ENCODE data around the gene CNTLN. TPM values are rescaled to one million over a fixed set of nuclear protein-coding genes. Genes with fewer than 3 reads are reported as not detected.

CNTLN gene
- total RNA-seq, 3 donors from 2014 or later (not counting 1 experiment from before 2014, with no cell fraction given): 0.32 to 1.6 (median 0.63) TPM

- Histone ChIP-seq H3K27me3 (ENCODE audit: control insufficient read depth, insufficient read depth, low read length) (no peaks in the 10 kb centered on the region), H3K27ac (ENCODE audit: low read length) (no peak overlapping the region), H3K4me1 (ENCODE audit: control insufficient read depth, insufficient read depth, low read length) (no peaks in the 10 kb centered on the region), H3K9me3 (ENCODE audit: control insufficient read depth, insufficient read depth, low read length) (no peaks in the 10 kb centered on the region), H3K4me3 (ENCODE audit: low read length) (no peak overlapping the region), H3K36me3 (ENCODE audit: control insufficient read depth, insufficient read depth, low read length) (no peaks in the 10 kb centered on the region)
- no peak for TF ChIP-seq CTCF (IDR thresholded peaks at IDR 0.05)
- Mint-ChIP-seq H3K27ac (no peak overlapping the region), H3K36me3 (no peaks in the 10 kb centered on the region), H3K27me3 (ENCODE audit: low read depth in 2 of 2) (no peaks in the 10 kb centered on the region), H3K9me3 (no peaks in the 10 kb centered on the region), H3K4me1 (no peaks in the 10 kb centered on the region), H3K4me3 (no peak overlapping the region)
- intact Hi-C loops (cut with micrococcal nuclease): no loop called here
- ATAC-seq (no peak), DNase-seq (no peak)
Observed at GRCh38 chr9:17476401-17476800, 341.6 kb downstream of the CNTLN start.

- DNase-seq (no peak), ATAC-seq (no peak)
- no peaks in the 10 kb centered on the region for H3K36me3 Mint-ChIP-seq
- no peaks in the 10 kb centered on the region for H3K27me3 ChIP-seq (ENCODE audit: control insufficient read depth, insufficient read depth, low read length)
- H3K9me3 ChIP-seq (ENCODE audit: control insufficient read depth, insufficient read depth, low read length): no peaks in the 10 kb centered on the region
- H3K4me3 ChIP-seq (ENCODE audit: low read length): no peak overlapping the region
- H3K9me3 Mint-ChIP-seq: no peaks in the 10 kb centered on the region
- no peak for TF ChIP-seq CTCF (IDR thresholded peaks at IDR 0.05)
- H3K27ac ChIP-seq (ENCODE audit: low read length): no peak overlapping the region
- no peaks in the 10 kb centered on the region for H3K4me1 ChIP-seq (ENCODE audit: control insufficient read depth, insufficient read depth, low read length)
- H3K27me3 Mint-ChIP-seq (ENCODE audit: low read depth in 2 of 2): no peaks in the 10 kb centered on the region
- no peak overlapping the region for H3K27ac Mint-ChIP-seq
- no peaks in the 10 kb centered on the region for H3K4me1 Mint-ChIP-seq
- intact Hi-C loops (cut with micrococcal nuclease): no loop called here
- H3K36me3 ChIP-seq (ENCODE audit: control insufficient read depth, insufficient read depth, low read length): no peaks in the 10 kb centered on the region
- H3K4me3 Mint-ChIP-seq: no peak overlapping the region
Observed at GRCh38 chr9:17477816-17478215, 343.0 kb downstream of the CNTLN start.

GRCh38 chr9:17480966-17481365, 346.1 kb downstream of the CNTLN start:
- Histone ChIP-seq H3K4me1 (ENCODE audit: control insufficient read depth, insufficient read depth, low read length) (no peaks in the 10 kb centered on the region), H3K27ac (ENCODE audit: low read length) (no peak overlapping the region), H3K4me3 (ENCODE audit: low read length) (no peak overlapping the region), H3K36me3 (ENCODE audit: control insufficient read depth, insufficient read depth, low read length) (no peaks in the 10 kb centered on the region), H3K27me3 (ENCODE audit: control insufficient read depth, insufficient read depth, low read length) (no peaks in the 10 kb centered on the region), H3K9me3 (ENCODE audit: control insufficient read depth, insufficient read depth, low read length) (no peaks in the 10 kb centered on the region)
- DNase-seq (no peak), ATAC-seq (no peak)
- Mint-ChIP-seq H3K36me3 (no peaks in the 10 kb centered on the region), H3K27me3 (ENCODE audit: low read depth in 2 of 2) (no peaks in the 10 kb centered on the region), H3K4me1 (no peaks in the 10 kb centered on the region), H3K4me3 (no peak overlapping the region), H3K27ac (no peak overlapping the region), H3K9me3 (no peaks in the 10 kb centered on the region)
- intact Hi-C loops (cut with micrococcal nuclease): no loop called here
- no peak for TF ChIP-seq CTCF (IDR thresholded peaks at IDR 0.05)
- WGBS (ENCODE audit: insufficient coverage): 96% methylated on average over 4 of the region's 4 CpGs

GRCh38 chr9:17481565-17481964, 346.7 kb downstream of the CNTLN start:
- Histone ChIP-seq H3K27me3 (ENCODE audit: control insufficient read depth, insufficient read depth, low read length) (no peaks in the 10 kb centered on the region), H3K36me3 (ENCODE audit: control insufficient read depth, insufficient read depth, low read length) (no peaks in the 10 kb centered on the region), H3K4me3 (ENCODE audit: low read length) (no peak overlapping the region), H3K27ac (ENCODE audit: low read length) (no peak overlapping the region), H3K9me3 (ENCODE audit: control insufficient read depth, insufficient read depth, low read length) (no peaks in the 10 kb centered on the region), H3K4me1 (ENCODE audit: control insufficient read depth, insufficient read depth, low read length) (no peaks in the 10 kb centered on the region)
- Mint-ChIP-seq H3K4me1 (no peaks in the 10 kb centered on the region), H3K27me3 (ENCODE audit: low read depth in 2 of 2) (no peaks in the 10 kb centered on the region), H3K9me3 (no peaks in the 10 kb centered on the region), H3K4me3 (no peak overlapping the region), H3K36me3 (no peaks in the 10 kb centered on the region), H3K27ac (no peak overlapping the region)
- intact Hi-C loops (cut with micrococcal nuclease): no loop called here
- TF ChIP-seq CTCF (IDR thresholded peaks at IDR 0.05): no peak
- ATAC-seq (no peak), DNase-seq (no peak)
